Stimulated activated CD4-positive, alpha-beta T cell treated with anti-CD3 and anti-CD28 coated beads, TNF-alpha, amount 100 ng/mL, for 48 hours (primary cell): ENCODE measurements around the gene ASCC3.

Source experiments
- DNase-seq, 3 donors: peaks; one replicate each; pipeline ENCODE4 v3.0.0-alpha.2; 2020; ENCODE audit warnings: low read depth in 3 of 3

Gene ASCC3

DNA sequence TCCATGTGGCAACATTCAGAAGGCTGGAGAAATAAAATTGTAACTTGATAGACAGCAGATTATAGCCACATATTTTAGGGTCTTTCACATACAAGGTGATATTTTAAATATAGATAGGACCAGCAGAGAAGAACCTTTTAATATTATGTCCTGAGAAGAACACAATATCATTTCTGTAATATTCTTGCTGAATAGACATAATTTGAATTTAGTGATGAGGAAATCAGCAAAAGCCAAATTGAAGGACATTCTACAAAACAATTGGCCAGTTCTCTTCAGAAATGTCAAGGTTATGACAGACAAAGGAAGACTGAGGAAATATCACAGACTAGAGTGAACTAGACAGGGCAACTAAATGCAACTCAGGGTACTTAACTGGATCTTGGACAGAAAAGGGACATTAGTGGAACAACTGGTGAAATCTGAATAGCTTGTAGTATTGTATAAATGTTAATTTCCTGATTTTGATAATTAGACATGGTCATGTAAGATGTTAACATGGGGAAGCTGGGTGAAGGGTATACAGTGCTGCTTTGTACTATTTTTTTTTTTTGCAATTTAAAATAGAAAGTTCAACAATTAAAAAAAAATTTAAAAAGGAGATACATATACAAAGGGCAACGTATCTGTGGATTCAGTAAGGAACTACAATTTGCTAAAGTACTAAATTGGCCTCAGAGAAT, 281.9 kb downstream of the ASCC3 start:
- DNase-seq: no peak

DNA sequence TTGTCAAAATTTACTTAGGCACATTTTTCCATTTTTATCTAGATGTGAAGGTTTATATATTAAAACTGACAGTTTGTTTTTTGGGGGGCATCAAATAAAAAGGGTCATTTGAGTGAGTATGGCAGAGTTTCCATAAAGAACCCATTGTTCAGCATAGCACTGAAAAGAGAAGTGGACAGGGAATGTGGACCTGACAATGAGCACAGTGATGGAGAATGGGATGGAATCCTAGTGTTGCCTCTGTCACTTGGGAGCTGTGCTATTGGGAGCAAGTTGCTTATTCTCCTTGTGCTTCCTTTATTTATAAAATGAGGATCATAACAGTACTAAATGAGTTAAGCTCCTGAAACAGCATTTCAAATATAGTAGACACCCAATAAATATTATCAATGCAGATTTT, 285.7 kb downstream of the ASCC3 start:
- DNase-seq: no peak

DNA sequence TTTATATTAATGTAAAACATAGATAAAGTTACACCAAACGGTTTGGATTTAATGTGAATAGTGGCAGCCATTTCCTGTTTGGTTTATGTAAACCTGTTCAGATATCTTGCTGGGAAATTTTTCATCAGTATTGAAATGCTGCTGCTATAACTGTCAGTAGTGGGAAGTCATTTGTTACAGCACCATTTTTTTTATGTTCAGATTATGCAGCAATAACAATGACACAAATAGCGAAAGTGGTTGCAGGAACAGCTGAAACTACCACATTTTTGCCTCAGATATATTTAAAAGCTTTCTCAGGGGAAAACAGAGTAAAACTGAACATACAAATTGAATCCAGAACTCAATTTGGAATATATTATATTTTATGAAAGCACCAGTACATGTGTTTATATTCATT, 287.6 kb downstream of the ASCC3 start:
- DNase-seq: no peak

DNA sequence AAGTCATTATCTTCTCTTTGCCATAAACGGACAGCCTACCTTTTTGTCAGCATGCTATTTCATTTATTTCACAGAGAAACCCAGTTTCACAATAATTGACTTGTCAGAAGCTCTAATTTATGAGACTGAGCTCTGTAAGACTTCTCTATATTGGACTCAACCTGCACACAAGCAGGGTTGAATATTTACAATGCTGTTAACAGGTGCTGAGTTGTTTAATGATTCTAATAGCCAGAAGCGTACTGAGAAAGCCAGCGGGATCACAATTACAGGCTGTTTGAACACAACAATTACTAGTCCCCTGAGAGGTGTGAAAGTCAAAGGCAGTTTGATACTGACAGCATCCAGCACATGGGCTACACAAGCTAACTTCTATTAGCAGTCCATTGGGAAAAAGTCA, 288.2 kb downstream of the ASCC3 start:
- DNase-seq: no peak

GRCh38 chr6:100577425-100577824, 303.7 kb downstream of the ASCC3 start:
- DNase-seq: no peak

DNA sequence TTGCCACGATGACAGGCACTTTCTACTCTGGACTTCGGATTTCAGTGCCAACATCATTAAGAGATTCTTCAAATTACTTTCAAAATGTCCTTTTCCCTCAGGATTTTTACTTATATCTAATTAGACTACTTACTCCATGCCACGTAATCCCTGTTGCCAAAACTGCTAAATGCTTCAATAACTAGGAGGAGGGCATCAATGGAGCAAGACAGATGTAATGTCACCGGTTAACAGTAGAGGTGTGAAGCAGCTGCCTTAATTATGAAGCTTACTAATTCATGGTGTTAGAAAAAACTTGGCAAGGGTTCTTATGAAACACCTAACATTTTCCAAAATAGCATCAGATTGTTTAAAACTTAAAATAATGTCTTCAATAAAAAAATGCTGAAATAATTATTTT, 305.2 kb downstream of the ASCC3 start:
- DNase-seq: no peak

GRCh38 chr6:100574836-100575235, 306.3 kb downstream of the ASCC3 start:
- DNase-seq: no peak

DNA sequence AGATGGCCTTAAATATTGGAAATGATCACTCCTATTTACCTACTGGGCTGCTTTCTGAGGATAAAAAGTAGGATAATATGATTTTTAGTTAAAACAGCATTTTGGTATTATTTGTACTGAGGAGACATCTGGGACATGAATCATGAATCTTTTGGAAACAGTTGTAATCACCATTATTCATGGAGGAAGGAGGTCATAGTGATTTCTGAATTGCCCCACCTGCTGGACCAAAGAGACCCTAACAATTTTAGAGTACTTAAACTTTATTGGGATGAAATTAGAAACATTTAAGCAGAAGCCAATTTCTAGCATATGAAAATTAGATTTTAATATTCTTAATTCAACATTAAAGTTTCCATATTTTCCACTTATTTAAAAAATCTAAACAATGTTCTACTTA, 308.0 kb downstream of the ASCC3 start:
- DNase-seq: no peak

DNA sequence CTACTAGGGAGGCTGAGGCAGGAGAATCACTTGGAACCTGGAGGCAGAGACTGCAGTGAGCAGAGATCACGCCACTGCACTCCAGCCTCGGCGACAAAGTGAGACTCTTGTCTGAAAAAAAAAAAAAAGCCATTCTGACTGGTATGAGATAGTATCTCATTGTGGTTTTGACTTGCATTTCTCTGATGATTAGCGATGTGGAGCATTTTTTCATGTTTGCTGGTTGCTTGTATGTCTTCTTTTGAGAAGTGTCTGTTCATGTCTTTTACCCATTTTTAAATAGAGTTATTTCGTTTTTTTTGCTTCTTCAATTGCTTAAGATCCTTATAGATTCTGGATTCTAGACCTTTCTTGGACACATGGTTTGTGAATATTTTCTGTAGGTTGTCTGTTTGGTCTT, 312.9 kb downstream of the ASCC3 start:
- no peak for DNase-seq

DNA sequence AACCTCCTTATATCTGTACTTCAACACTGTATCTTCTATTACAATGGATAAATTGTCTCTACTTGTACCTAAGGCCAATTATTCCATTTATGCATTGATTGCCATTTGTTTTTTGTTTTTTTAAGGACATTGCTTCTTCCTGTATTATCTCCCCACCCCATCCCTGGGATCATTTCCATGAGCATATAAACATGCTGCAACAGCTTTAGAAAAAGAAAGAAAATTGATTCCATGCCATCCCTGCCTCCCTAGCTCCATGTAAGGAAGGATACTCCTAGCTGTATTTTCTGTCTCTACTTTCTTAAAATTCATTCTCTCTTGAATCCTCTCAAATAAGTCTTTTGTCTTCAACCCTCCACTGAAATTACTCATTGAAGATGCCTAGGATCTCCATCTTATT, 314.6 kb downstream of the ASCC3 start:
- DNase-seq: no peak

DNA sequence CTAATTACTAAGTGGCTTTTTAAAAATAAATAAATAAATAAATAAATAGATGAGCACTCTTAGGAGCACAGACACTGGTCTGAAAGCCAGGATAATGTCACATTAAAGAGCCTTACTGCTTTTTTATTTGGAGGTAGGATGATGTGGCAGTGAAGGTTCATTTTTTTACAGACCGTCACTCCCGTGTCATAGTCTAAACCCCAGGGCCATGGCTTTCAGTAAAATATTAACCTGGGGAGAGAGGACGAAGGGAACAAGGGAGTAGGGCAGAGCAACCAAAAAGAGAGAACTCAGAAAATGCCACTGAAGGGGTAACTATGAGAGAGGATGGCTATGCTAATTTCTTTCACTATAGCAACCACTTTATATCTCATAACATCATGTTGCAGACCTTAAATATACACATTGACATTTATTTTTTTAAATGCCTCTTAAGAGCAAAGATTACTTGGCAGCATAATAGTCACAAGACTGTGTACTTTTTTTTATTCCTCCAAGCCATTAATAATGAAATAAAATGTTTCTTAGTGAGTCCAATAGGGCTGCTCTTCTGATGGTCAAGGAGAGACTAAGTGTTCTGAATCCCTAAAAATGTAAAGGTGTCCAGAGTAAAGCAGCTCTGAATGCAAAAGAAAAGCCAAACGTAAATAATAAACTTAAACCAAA, 315.6 kb downstream of the ASCC3 start:
- DNase-seq: no peak

GRCh38 chr6:100559859-100560258, 321.3 kb downstream of the ASCC3 start:
- DNase-seq: no peak

- DNase-seq: no peak
These were observed 326.9 kb downstream of the ASCC3 start for GRCh38 chr6:100554228-100554627.

GRCh38 chr6:100553243-100553642, 327.9 kb downstream of the ASCC3 start:
- DNase-seq: no peak

GRCh38 chr6:100549406-100550167, 331.5 kb downstream of the ASCC3 start:
- DNase-seq: no peak

DNA sequence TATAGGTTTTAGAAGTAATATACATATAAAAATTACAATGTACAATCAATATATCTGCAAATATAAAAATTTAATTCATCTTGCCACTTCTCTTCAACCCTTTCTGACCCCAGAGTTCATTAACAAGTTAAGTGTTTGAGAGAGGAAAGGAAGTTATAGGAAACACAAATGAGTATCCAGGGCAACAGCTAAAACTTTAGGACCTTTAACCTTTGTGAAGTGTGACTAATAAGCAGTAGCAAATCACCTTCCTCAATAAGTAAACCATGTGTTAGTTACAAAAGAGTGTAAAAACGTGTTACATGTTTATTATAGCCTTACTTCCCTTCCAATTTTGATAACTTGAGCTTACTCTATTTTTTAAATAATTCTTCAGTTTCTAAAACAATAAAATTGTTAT, 343.0 kb downstream of the ASCC3 start:
- DNase-seq: no peak

DNA sequence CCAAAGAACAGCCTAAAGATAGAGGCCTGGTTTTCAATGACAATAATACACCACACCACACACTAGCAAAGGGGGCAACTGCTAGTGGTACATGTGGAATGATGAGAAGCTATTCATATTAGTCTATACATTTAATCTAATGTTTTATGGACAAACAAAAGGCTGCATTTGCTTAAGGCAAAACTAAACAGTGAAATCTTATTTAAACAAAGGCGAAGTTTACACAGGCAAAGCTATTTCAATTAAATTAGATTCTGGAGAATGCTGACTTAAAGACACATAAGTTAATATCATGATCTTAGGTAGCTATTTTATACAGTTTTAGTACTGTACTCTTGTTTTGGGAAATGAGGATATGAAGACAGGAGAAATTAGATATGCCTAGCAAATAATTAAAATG, 362.5 kb downstream of the ASCC3 start:
- no peak for DNase-seq

DNA sequence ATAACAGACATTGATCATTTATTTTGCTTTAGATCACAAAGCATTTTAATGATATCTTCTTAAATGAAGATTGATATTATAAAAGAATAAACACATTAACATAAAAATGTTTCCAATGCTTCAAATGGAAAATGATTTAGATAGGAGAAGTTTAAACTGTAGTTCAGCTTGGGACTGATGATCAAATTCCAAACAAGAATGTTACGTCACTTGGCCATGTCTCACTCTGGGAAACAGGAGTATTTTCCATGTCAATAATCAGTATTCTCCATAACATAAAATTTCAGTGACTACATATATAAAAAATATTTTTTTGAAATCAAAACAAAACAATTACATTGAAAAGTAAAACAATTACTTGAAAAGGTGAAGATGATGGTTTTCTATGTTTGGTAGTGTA, 363.5 kb downstream of the ASCC3 start:
- no peak for DNase-seq

DNA sequence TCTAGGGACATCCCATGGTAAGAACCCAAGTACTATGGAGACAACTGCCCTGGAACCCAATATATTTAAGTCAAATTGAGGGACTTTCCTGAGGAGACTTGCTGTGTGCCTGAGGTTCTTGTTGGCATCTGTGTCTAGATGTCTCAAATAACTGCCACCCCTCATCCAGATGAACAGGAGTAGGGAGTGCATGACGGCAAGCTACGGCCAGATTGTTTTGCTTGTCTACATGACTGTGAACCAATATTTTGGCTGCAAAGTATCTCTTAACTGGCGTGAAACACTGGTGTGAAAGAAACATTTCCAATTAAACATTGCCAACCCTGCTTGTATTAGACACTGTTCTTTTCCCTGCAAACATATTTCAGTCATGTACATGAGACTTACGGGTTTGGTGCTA, 364.0 kb downstream of the ASCC3 start:
- no peak for DNase-seq

DNA sequence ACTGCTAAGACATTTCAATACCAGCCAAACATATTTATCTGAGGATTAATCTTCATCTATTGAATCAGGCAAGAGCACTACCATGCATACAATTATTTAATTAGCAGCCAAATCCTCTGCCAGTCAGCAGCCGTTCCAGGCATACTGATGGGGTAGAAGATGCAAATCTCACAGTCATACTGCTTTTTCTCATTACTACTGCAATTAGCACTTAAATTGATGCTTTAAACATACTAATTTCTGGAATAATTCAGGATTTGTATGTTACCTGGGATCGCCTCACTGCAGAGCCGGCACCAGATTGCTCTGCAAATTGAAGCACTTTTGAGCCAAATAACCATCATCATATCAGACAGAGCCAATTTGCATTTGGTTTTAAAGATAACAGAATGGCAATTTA, 366.5 kb downstream of the ASCC3 start:
- DNase-seq: no peak

DNA sequence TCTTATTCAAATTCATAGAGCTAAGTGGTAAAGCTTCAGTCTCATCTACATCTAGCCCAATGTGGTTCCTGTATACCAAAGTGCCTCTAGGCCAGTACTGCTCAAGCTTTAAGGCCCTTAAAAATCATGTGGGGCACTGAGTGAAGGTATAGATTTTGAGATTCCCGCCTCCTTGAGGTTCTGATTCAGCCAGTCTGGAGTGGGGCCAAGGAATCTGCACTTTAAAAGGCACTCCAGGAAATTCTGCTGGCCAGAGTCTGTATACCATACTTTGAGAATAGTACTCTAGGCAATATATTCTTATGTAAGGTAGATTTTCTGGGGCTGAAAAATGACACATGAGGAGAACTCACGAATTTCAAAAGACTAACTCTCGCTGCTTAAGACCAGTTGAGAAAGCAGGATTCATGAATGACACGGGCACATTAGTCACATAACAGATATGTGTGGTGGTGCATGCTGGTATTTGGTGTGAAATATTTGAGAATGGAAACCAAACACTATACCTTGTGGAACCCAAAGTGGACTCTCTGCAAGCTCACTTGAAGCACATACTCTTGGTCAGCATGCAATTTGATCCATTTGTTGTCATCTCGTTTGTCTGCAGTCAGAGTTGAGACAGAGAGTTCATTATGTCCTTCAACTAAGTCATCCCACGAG, 368.8 kb downstream of the ASCC3 start:
- no peak for DNase-seq

- no peak for DNase-seq
These were observed 372.0 kb downstream of the ASCC3 start for GRCh38 chr6:100509101-100509500.

GRCh38 chr6:100506651-100507050, 374.5 kb downstream of the ASCC3 start:
- no peak for DNase-seq
